Activated naive CD8-positive, alpha-beta T cell treated with anti-CD3 and anti-CD28 coated beads for 36 hours (primary cell): ENCODE results near the gene SACM1L. TPM values are rescaled to one million over a fixed set of nuclear protein-coding genes. Genes with fewer than 3 reads are reported as not detected.

Experiments used
- DNase-seq: peaks from one replicate; pipeline ENCODE4 v3.0.0; 2021
- H3K27ac Mint-ChIP-seq: one replicate; pipeline ENCODE4 v1.8.0; 2022; ENCODE audit warnings: mild to moderate bottlenecking, moderate library complexity, mixed read lengths
- H3K27me3 Mint-ChIP-seq: one replicate; pipeline ENCODE4 v1.8.0; 2022; ENCODE audit warnings: mild to moderate bottlenecking, mixed read lengths
- H3K36me3 Mint-ChIP-seq: one replicate; pipeline ENCODE4 v1.8.0; 2021; ENCODE audit warnings: mild to moderate bottlenecking, mixed read lengths
- H3K4me1 Mint-ChIP-seq: one replicate; pipeline ENCODE4 v1.8.0; 2021; ENCODE audit warnings: mixed read lengths
- H3K4me3 Mint-ChIP-seq: one replicate; pipeline ENCODE4 v1.8.0; 2022; ENCODE audit warnings: mild to moderate bottlenecking, moderate library complexity, mixed read lengths
- H3K9me3 Mint-ChIP-seq: one replicate; pipeline ENCODE4 v1.8.0; 2022; ENCODE audit warnings: mixed read lengths
- total RNA-seq, 2 experiments: library from RNA; stranded (reverse); gene quantifications; one replicate each; pipeline ENCODE4 v1.2.3, GENCODE V29; 2021

SACM1L gene
- total RNA-seq, 2 experiments from 2014 or later = 99.3 to 101 TPM

DNA sequence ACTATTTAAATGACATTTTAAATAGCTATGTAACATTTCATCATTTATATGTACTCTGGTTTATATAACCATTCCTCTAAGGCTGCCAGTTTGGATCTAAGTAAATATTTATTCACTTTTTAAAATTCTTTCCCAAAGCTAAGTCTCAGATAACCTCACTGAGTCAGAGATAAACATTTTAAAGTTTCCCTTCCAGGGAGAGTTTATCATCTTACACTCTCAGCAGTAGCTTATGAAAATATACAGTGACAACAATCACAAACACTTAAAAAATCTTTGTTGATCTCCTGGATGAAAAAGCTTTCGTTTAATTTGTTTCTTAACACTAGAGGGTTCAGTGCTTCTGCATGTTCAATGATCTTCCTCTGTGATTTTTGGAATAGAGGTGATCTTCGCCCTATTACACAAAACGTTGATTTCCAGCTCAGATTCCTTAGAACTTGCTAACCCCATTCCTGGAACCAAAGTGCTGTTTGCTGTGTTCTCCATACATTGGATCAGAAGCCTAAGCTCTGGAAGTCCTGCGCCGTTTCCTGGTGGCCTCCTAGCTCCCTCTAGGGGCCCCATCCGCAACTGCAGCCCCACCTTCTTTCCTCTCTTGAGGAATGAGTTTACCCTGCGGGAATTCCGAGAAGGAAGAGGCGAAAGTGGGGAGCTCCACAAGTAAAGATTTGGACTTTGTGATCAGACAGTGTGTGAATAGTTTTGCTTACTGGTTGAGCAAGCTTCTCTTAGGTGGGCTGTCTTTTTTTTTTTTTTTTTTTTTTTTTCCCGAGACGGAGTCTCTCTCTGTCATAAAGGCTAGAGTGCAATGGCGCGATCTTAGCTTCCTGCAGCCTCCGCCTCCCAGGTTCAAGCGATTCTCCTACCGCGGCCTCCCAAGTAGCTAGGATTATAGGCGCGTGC lies 29.3 kb upstream of the SACM1L start:
- H3K4me3 Mint-ChIP-seq = no peak overlapping the region
- H3K36me3 Mint-ChIP-seq = no peaks in the 10 kb centered on the region
- peaks cover 15% of the 10 kb centered on the region for H3K4me1 Mint-ChIP-seq
- no peak overlapping the region for H3K27ac Mint-ChIP-seq
- peak; percentile 13 for DNase-seq
- H3K9me3 Mint-ChIP-seq = no peaks in the 10 kb centered on the region
- no peaks in the 10 kb centered on the region for H3K27me3 Mint-ChIP-seq

GRCh38 chr3:45660567-45660901 lies 28.7 kb upstream of the SACM1L start:
- Mint-ChIP-seq H3K27me3 (no peaks in the 10 kb centered on the region), H3K4me1 (peaks cover 21% of the 10 kb centered on the region), H3K27ac (no peak overlapping the region), H3K36me3 (no peaks in the 10 kb centered on the region), H3K4me3 (no peak overlapping the region), H3K9me3 (no peaks in the 10 kb centered on the region)
- no peak for DNase-seq

- Mint-ChIP-seq H3K4me1 (peaks cover 50% of the 10 kb centered on the region), H3K9me3 (no peaks in the 10 kb centered on the region)
Observed at GRCh38 chr3:45664578-45664977, 24.6 kb upstream of the SACM1L start.

DNA sequence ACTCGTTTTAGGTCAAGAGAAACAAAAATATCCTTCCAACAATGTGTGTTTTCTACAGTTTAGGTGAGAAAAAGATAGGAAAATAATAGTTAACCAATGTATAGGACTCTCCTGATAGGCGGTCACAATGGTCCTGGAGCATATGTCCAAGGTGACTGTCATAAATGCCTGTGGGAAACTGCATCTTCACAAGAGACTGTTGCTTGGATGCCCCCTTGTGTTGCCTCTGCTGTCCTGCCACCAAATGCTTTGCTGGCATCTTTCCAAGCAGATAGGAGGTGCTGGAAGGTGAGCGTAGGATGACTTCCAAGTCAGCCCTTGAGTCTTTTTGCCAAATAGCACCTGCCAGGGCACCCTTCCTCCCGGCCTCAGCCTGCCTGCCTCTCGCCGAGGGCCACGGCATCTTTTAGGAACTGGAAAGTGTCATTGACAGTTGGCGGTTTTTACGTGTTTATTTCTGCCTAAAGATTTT lies 24.1 kb upstream of the SACM1L start:
- Mint-ChIP-seq H3K4me3 (peak overlapping the region; percentile 77), H3K4me1 (peaks cover 48% of the 10 kb centered on the region), H3K36me3 (peaks cover 29% of the 10 kb centered on the region), H3K27me3 (no peaks in the 10 kb centered on the region), H3K9me3 (no peaks in the 10 kb centered on the region), H3K27ac (peak overlapping the region; percentile 91)
- DNase-seq = peak; percentile 61

More at GRCh38 chr3:45664578-45664977, 24.6 kb upstream of the SACM1L start:
- Mint-ChIP-seq H3K36me3 (peaks cover 26% of the 10 kb centered on the region), H3K4me3 (peak overlapping the region; percentile 77), H3K27ac (peak overlapping the region; percentile 91), H3K27me3 (no peaks in the 10 kb centered on the region)
- peak; percentile 78 for DNase-seq

- DNase-seq = no peak
- Mint-ChIP-seq H3K4me3 (peak overlapping the region; percentile 25), H3K27ac (peak overlapping the region; percentile 80), H3K36me3 (peaks cover 33% of the 10 kb centered on the region), H3K4me1 (peaks cover 49% of the 10 kb centered on the region), H3K9me3 (no peaks in the 10 kb centered on the region), H3K27me3 (no peaks in the 10 kb centered on the region)
Observed at GRCh38 chr3:45666757-45667431, 22.3 kb upstream of the SACM1L start.

- Mint-ChIP-seq H3K36me3 (peaks cover 40% of the 10 kb centered on the region), H3K4me1 (peaks cover 49% of the 10 kb centered on the region), H3K9me3 (no peaks in the 10 kb centered on the region), H3K4me3 (no peak overlapping the region), H3K27ac (peak overlapping the region; percentile 80), H3K27me3 (no peaks in the 10 kb centered on the region)
- no peak for DNase-seq
Observed at GRCh38 chr3:45667569-45667934, 21.6 kb upstream of the SACM1L start.

GRCh38 chr3:45670436-45670835 lies 18.8 kb upstream of the SACM1L start:
- Mint-ChIP-seq H3K27me3 (no peaks in the 10 kb centered on the region), H3K4me1 (peaks cover 35% of the 10 kb centered on the region), H3K9me3 (no peaks in the 10 kb centered on the region), H3K36me3 (peaks cover 59% of the 10 kb centered on the region), H3K27ac (no peak overlapping the region), H3K4me3 (no peak overlapping the region)
- DNase-seq = no peak

DNA sequence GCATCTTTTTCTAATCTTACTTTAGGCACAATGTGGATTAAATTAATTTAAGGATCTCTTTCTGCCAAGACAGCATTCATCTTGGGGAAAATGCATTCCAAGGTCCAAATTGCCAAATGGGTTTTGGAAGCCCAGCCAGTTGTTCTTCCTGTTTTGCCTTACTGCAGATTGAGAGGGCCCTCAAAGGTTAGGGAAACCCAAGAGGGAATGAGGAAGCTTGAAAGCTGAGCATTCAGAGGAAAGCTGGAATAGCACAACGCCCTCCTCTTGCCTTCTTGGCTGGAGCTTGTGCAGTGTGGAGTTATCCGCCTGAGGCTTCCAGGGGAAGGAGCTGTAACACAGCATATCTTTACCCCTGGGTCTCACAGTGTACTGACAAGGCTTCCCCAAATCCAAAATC lies 18.2 kb upstream of the SACM1L start:
- no peak overlapping the region for H3K4me3 Mint-ChIP-seq
- no peak overlapping the region for H3K27ac Mint-ChIP-seq
- DNase-seq = no peak
- no peaks in the 10 kb centered on the region for H3K9me3 Mint-ChIP-seq
- H3K36me3 Mint-ChIP-seq = peaks cover 63% of the 10 kb centered on the region
- H3K27me3 Mint-ChIP-seq = no peaks in the 10 kb centered on the region
- peaks cover 29% of the 10 kb centered on the region for H3K4me1 Mint-ChIP-seq

DNA sequence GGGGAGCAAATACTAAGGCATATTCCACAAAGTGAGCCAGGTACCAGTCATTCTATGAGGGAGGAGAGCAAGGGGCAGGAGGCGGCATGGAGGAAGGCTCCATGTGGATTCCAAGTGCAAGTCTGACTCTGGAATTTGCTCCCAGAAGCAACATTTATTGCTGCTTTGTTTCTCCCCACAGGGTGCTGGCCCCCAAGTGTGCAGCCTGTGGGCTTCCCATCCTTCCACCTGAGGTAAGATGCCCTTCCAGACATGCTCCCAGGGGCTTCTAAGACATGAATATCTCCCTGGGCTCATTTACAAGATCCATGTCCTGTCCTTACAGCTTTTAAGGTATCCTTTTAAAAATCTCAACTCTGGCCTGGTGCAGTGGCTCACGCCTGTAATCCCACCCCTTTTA lies 15.9 kb upstream of the SACM1L start:
- peaks cover 24% of the 10 kb centered on the region for H3K4me1 Mint-ChIP-seq
- peaks cover 64% of the 10 kb centered on the region for H3K36me3 Mint-ChIP-seq
- H3K27ac Mint-ChIP-seq = no peak overlapping the region
- H3K27me3 Mint-ChIP-seq = no peaks in the 10 kb centered on the region
- H3K4me3 Mint-ChIP-seq = no peak overlapping the region
- H3K9me3 Mint-ChIP-seq = no peaks in the 10 kb centered on the region
- no peak for DNase-seq

DNA sequence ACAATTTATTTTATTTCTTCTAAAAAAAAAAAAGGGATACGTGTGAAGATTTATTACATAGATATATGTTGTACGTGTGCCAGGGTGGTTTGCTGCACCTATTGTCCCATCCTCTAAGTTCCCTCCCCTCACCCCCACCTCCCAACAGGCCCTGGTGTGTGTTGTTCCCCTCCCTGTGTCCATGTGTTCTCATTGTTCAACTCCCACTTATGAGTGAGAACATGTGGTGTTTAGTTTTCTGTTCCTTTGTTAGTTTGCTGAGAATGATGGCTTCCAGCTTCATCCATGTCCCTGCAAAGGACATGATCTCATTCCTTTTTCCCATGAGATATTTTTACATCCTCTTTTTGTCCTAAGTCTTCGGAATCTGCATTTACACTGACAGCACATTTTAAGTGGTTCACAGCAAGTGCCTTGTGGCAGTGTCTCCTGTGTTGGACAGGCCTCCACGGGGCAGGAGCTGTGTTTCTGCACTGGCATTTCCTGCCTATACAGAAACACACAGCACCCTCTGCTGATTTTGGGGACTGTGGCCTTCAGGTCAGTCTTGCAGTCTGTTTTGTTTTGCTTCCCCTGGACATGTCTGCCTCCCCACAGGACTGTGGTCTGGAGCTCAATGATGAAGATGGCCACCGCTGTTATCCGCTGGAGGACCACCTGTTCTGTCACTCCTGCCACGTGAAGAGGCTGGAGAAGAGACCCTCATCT lies 12.7 kb upstream of the SACM1L start:
- no peaks in the 10 kb centered on the region for H3K9me3 Mint-ChIP-seq
- peak overlapping the region; percentile 96 for H3K27ac Mint-ChIP-seq
- peak overlapping the region; percentile 75 for H3K4me3 Mint-ChIP-seq
- H3K36me3 Mint-ChIP-seq = peaks cover 54% of the 10 kb centered on the region
- DNase-seq = no peak
- H3K4me1 Mint-ChIP-seq = peaks cover 23% of the 10 kb centered on the region
- H3K27me3 Mint-ChIP-seq = no peaks in the 10 kb centered on the region

DNA sequence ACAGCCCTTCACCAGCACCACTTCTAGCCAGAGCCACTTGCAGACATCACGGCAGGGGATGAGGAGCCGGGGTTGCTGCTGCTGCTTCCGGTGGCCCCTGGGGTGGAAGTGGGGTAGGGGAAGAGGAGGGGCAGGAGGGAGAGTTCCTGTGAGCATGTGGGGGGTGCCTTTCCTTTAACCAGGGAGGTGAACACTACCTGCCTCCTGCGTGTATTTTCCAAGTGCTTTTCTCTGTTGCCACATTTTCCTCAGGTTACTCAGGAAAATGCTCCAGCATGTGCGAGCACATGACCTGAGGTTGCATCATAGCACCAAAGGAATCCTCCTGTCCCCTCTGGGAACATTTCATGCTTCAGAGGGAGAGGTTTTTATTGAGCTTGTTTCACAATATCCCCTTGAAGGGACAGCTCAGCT lies 12.2 kb upstream of the SACM1L start:
- no peaks in the 10 kb centered on the region for H3K27me3 Mint-ChIP-seq
- H3K4me3 Mint-ChIP-seq = peak overlapping the region; percentile 75
- peak overlapping the region; percentile 96 for H3K27ac Mint-ChIP-seq
- H3K36me3 Mint-ChIP-seq = peaks cover 54% of the 10 kb centered on the region
- H3K9me3 Mint-ChIP-seq = no peaks in the 10 kb centered on the region
- DNase-seq = peak; percentile 61
- peaks cover 21% of the 10 kb centered on the region for H3K4me1 Mint-ChIP-seq

DNA sequence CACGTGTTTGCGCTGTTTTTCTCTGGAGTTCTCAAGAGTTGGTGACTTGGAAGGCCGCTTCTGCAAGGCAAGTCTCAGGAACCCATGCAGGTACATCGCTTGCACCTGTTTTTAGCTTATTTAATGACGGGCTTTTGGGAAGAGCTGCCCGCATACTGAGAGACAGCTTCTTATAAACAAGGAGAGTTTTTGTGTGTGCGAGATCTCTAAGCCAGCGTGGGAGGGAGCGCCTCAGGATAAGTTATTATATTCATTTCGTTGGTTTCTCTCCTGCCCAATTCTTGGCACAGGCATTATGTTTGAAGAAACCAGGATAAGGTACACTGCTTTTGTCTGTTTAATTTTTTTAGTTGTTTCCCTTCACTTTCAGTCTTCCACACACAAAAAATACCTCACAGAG lies 11.4 kb upstream of the SACM1L start:
- H3K4me3 Mint-ChIP-seq = no peak overlapping the region
- H3K4me1 Mint-ChIP-seq = peaks cover 21% of the 10 kb centered on the region
- peak overlapping the region; percentile 96 for H3K27ac Mint-ChIP-seq
- H3K36me3 Mint-ChIP-seq = peaks cover 50% of the 10 kb centered on the region
- no peak for DNase-seq
- H3K27me3 Mint-ChIP-seq = no peaks in the 10 kb centered on the region
- no peaks in the 10 kb centered on the region for H3K9me3 Mint-ChIP-seq

DNA sequence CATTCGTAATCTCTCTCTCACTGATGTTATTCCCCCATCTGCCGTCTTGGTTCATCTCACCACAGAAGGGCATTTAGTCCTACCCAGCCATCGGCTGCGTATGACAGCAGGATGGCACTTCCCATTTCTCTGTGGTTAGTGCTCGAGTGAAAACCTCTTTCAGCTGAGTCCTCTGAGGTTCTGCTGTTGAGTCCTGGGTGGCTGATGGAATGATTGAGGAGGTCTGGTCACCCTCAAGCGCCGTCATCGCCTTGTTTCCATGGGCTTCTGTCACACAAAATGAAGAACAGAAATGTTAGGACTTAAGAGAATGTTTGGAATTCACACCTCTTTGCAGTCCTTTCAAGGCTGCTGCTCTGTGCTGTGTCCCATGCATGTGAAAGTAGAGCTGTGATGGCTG lies 9.4 kb upstream of the SACM1L start:
- H3K36me3 Mint-ChIP-seq = peaks cover 49% of the 10 kb centered on the region
- no peak overlapping the region for H3K4me3 Mint-ChIP-seq
- no peak overlapping the region for H3K27ac Mint-ChIP-seq
- peaks cover 23% of the 10 kb centered on the region for H3K4me1 Mint-ChIP-seq
- H3K9me3 Mint-ChIP-seq = no peaks in the 10 kb centered on the region
- DNase-seq = no peak
- H3K27me3 Mint-ChIP-seq = no peaks in the 10 kb centered on the region

DNA sequence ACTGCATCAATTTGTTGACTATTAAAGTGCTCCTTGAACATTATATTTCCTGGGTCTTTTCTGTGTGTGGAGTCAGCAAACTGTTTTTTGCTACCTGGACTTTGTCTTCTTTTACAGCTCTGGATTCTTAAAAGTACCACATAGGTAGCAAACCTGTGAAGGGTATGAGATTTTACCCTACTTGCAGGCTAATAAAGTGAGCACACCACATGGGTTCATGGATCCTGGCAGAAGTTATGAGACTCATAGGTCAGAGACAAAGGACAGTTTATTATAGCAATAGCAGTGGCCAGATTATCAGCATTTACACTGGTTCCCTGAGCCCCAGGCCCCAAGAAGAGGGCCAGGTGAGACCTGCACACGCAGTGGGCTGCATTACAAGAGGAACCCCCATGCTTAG lies 8.0 kb upstream of the SACM1L start:
- Mint-ChIP-seq H3K4me3 (no peak overlapping the region), H3K27me3 (no peaks in the 10 kb centered on the region), H3K27ac (no peak overlapping the region), H3K4me1 (peaks cover 26% of the 10 kb centered on the region), H3K36me3 (peaks cover 37% of the 10 kb centered on the region), H3K9me3 (no peaks in the 10 kb centered on the region)
- DNase-seq = no peak

DNA sequence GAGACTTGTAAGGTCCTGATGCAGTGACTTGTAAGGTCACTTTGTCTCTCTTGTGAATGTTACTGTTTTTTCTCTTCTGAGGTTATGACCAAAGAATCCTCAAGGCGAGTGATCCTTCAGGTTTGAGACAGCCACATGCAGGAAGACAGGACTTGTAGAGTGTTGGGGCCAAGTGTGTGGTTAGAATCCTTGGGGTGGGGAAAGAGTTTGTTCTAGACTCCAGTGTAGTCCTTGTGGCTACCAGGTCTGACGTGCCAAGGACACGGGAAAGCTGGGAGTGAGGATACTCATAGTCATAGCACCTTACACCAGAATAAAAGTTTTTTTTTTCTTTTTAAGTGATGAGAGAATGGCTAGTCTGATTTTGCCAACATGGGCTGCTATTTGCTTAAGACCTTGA lies 7.3 kb upstream of the SACM1L start:
- Mint-ChIP-seq H3K4me3 (no peak overlapping the region), H3K9me3 (no peaks in the 10 kb centered on the region), H3K27me3 (no peaks in the 10 kb centered on the region), H3K36me3 (peaks cover 31% of the 10 kb centered on the region), H3K4me1 (peaks cover 21% of the 10 kb centered on the region), H3K27ac (no peak overlapping the region)
- DNase-seq = no peak
